ENCODE data around the gene CHERP. TPM values are rescaled to one million over a fixed set of nuclear protein-coding genes. Genes with fewer than 3 reads are reported as not detected.

CHERP gene
- total and polyA plus RNA-seq, 2 experiments from 2014 or later = 31.6 to 41.2 TPM

Small RNA genes lying within 50 kb of the gene (small RNA-seq; reads per million reads assigned to genes)
- gene RN7SL146P (ENCODE audit: low replicate concordance) = not detected

Other genes starting within 250 kb of the CHERP start
- 0.89 and 0.90 TPM in 2 replicates for gene KLF2, start 217.6 kb downstream of the CHERP start, total RNA-seq (2014; rRNA removed; shearing (Covaris generic))
- 0.43 TPM in 1 of 2 replicates, not detected in the other for gene KLF2, start 217.6 kb downstream of the CHERP start, polyA plus RNA-seq (2016; fragmentation: Nextera tagmentation; extraction: Ambion mirVana)
- gene EPS15L1, start 70.5 kb downstream of the CHERP start, total RNA-seq (2014; rRNA removed; shearing (Covaris generic)) = 23.9 and 25.7 TPM in 2 replicates
- gene EPS15L1, start 70.5 kb downstream of the CHERP start, polyA plus RNA-seq (2016; fragmentation: Nextera tagmentation; extraction: Ambion mirVana) = 31.3 and 32.5 TPM in 2 replicates
- 0.66 TPM in 1 of 2 replicates, not detected in the other for gene CALR3, start 46.3 kb downstream of the CHERP start, total RNA-seq (2014; rRNA removed; shearing (Covaris generic))
- gene CALR3, start 46.3 kb downstream of the CHERP start, polyA plus RNA-seq (2016; fragmentation: Nextera tagmentation; extraction: Ambion mirVana) = 0.42 and 0.73 TPM in 2 replicates
- gene C19orf44, start 46.0 kb downstream of the CHERP start, total RNA-seq (2014; rRNA removed; shearing (Covaris generic)) = 4.0 and 5.9 TPM in 2 replicates
- gene C19orf44, start 46.0 kb downstream of the CHERP start, polyA plus RNA-seq (2016; fragmentation: Nextera tagmentation; extraction: Ambion mirVana) = 1.5 and 2.5 TPM in 2 replicates
- gene SLC35E1, start 30.0 kb upstream of the CHERP start, total RNA-seq (2014; rRNA removed; shearing (Covaris generic)) = 24.1 and 30.3 TPM in 2 replicates
- gene SLC35E1, start 30.0 kb upstream of the CHERP start, polyA plus RNA-seq (2016; fragmentation: Nextera tagmentation; extraction: Ambion mirVana) = 16.2 and 17.0 TPM in 2 replicates
- gene MED26, start 85.8 kb upstream of the CHERP start, total RNA-seq (2014; rRNA removed; shearing (Covaris generic)) = 13.1 and 15.4 TPM in 2 replicates
- 7.4 and 8.6 TPM in 2 replicates for gene MED26, start 85.8 kb upstream of the CHERP start, polyA plus RNA-seq (2016; fragmentation: Nextera tagmentation; extraction: Ambion mirVana)
- 64.2 and 81.7 TPM in 2 replicates for gene SMIM7, start 117.7 kb upstream of the CHERP start, total RNA-seq (2014; rRNA removed; shearing (Covaris generic))
- 84.5 and 91.3 TPM in 2 replicates for gene SMIM7, start 117.7 kb upstream of the CHERP start, polyA plus RNA-seq (2016; fragmentation: Nextera tagmentation; extraction: Ambion mirVana)
- gene TMEM38A, start 118.7 kb upstream of the CHERP start, total RNA-seq (2014; rRNA removed; shearing (Covaris generic)) = 11.3 and 14.1 TPM in 2 replicates
- gene TMEM38A, start 118.7 kb upstream of the CHERP start, polyA plus RNA-seq (2016; fragmentation: Nextera tagmentation; extraction: Ambion mirVana) = 5.9 and 7.6 TPM in 2 replicates
- gene NWD1, start 177.4 kb upstream of the CHERP start, total RNA-seq (2014; rRNA removed; shearing (Covaris generic)) = 0.03 TPM in 1 of 2 replicates, not detected in the other
- 0.06 TPM in 1 of 2 replicates, not detected in the other for gene NWD1, start 177.4 kb upstream of the CHERP start, polyA plus RNA-seq (2016; fragmentation: Nextera tagmentation; extraction: Ambion mirVana)

All from GM23338 (cell line).